Ishikawa (cell line): ENCODE measurements around the gene RILP.
A peak's percentile ranks its signal among the peaks of the same experiment; 100 is the strongest.

Experiments used
- CEBPB ChIP-seq: IDR thresholded peaks from 2 replicates; pipeline ENCODE4 v1.6.1; 2012
- CREB1 ChIP-seq: IDR thresholded peaks from 2 replicates; pipeline ENCODE4 v1.6.1; 2012; ENCODE audit warnings: low read depth
- EGR1 ChIP-seq: IDR thresholded peaks from 2 replicates; pipeline ENCODE4 v1.6.1; 2012
- EP300 ChIP-seq: IDR thresholded peaks from 2 replicates; pipeline ENCODE4 v1.6.1; 2012; ENCODE audit warnings: borderline replicate concordance
- FOXM1 ChIP-seq: IDR thresholded peaks from 2 replicates; pipeline ENCODE4 v1.6.1; 2012; ENCODE audit warnings: low read depth, borderline replicate concordance
- MAX ChIP-seq: IDR thresholded peaks from 2 replicates; pipeline ENCODE4 v1.6.1; 2012
- NFIC ChIP-seq: IDR thresholded peaks from 2 replicates; pipeline ENCODE4 v1.6.1; 2012
- RAD21 ChIP-seq: IDR thresholded peaks from 2 replicates; pipeline ENCODE4 v1.6.1; 2012; ENCODE audit warnings: low read depth
- TAF1 ChIP-seq: IDR thresholded peaks from 2 replicates; pipeline ENCODE4 v1.6.1; 2012; ENCODE audit warnings: low read depth, mild to moderate bottlenecking
- TCF12 ChIP-seq: IDR thresholded peaks from 2 replicates; pipeline ENCODE4 v1.6.1; 2012; ENCODE audit warnings: low read depth
- TEAD4 ChIP-seq: IDR thresholded peaks from 2 replicates; pipeline ENCODE4 v1.6.1; 2012
- YY1 ChIP-seq: IDR thresholded peaks from 2 replicates; pipeline ENCODE4 v1.6.1; 2012; ENCODE audit warnings: low read depth
- ZBTB7A ChIP-seq: IDR thresholded peaks from 2 replicates; pipeline ENCODE4 v1.6.1; 2012; ENCODE audit warnings: low read depth
- TF ChIP-seq, protein P1 (sequence below): IDR thresholded peaks from 2 replicates; pipeline ENCODE4 v1.6.1; 2012; ENCODE audit warnings: low read depth, mild to moderate bottlenecking
- TF ChIP-seq, protein P2 (sequence below): IDR thresholded peaks from 2 replicates; pipeline ENCODE4 v1.6.1; 2012

The RILP gene

DNA sequence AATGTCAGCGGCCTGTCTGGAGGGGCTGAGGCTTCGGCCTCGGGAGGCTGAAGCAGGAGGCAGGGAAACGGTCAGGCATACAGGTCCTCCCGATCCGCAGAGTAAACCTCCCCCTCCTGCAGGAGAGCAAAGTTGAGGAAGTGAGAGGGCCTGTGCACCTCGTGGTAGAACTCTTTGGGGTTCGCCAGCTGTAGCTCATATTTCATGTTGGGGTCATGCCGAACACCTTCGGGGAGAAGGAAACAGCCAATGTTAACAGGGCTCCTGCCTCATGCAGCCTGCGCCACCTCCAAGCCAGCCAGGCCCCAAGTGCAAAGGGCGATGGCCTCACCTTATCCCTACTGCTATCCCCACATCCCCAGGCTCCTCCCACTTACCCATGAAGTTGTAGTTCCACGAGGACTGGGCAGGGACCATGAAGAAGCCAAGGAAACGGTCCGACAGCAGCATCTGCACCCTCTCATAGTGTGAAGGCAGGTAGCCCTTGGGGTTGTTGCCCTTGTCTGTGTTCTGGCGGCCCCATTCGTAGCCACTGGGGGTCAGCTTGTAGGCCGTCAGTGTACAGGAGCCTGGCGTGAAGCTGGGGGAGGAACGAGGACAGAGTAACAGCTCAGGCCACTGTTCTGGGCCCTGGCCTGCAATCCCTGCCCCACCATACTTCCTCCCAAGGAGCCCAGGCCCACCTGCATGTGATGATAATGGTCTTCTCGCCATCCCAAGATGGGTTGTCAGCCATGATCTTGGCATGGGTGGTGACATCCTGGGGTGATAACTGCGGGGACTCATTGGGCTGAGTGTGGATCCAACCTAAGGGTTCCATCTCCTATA lies 1.3 kb upstream of the RILP start:
- TF ChIP-seq TAF1, result no peak
- no peak for TF ChIP-seq NFIC
- TF ChIP-seq, protein P1, sequence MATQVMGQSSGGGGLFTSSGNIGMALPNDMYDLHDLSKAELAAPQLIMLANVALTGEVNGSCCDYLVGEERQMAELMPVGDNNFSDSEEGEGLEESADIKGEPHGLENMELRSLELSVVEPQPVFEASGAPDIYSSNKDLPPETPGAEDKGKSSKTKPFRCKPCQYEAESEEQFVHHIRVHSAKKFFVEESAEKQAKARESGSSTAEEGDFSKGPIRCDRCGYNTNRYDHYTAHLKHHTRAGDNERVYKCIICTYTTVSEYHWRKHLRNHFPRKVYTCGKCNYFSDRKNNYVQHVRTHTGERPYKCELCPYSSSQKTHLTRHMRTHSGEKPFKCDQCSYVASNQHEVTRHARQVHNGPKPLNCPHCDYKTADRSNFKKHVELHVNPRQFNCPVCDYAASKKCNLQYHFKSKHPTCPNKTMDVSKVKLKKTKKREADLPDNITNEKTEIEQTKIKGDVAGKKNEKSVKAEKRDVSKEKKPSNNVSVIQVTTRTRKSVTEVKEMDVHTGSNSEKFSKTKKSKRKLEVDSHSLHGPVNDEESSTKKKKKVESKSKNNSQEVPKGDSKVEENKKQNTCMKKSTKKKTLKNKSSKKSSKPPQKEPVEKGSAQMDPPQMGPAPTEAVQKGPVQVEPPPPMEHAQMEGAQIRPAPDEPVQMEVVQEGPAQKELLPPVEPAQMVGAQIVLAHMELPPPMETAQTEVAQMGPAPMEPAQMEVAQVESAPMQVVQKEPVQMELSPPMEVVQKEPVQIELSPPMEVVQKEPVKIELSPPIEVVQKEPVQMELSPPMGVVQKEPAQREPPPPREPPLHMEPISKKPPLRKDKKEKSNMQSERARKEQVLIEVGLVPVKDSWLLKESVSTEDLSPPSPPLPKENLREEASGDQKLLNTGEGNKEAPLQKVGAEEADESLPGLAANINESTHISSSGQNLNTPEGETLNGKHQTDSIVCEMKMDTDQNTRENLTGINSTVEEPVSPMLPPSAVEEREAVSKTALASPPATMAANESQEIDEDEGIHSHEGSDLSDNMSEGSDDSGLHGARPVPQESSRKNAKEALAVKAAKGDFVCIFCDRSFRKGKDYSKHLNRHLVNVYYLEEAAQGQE, result no peak
- no peak for TF ChIP-seq TEAD4
- TF ChIP-seq YY1, result no peak

DNA sequence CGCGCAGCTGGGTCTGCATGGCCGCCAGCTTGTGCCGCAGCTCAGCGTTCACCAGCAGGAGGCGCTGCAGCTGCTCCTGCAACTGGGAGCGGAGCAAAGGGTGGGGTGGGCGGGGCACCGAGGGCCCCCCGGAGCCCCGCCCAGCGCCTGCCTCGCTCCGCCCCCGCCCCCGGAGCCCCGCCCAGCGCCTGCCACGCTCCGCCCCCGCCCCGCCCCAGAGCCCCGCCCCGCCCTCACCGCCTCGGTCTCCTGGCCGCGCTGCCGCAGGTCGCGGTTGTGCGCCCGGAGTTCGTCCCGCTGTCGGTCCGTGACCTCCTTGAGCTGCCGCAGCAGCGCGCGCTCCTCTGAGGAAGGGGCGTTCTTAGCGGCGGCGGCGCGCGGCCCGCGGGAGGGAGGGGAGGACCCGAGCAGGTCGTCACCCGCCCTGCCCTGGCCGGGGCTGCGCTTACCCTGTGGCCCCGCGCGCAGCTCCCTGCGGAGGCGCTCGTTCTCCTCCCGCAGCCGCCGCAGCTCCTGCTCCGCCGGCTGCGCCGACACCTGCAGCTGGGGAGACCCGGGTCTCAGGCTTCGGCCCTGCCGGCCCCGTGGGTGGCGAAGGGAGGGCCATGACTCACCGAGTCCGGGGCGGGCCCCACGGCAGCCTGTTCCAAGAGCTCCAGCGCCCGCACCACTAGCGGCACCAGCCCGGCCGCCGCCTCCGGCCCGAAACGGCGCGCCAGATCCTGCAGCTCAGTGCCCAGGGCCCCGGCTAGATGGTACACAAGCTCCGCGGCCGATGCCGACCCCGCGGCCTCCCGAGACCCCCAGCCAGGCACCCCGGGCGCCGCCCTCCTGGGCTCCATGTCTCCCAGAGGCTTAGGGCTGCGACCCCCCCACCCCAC lies 463 bp downstream of the RILP start:
- TF ChIP-seq TEAD4 (no peak), TCF12 (peak; percentile 40; the same call in 1 of the 2 replicates), NFIC (peak; percentile 41; the same call in 1 of the 2 replicates), CEBPB (no peak), FOXM1 (no peak), ZBTB7A (no peak), TAF1 (peak; percentile 34; the same call in 1 of the 2 replicates), MAX (no peak; the same call in 1 of the 2 replicates), CREB1 (no peak), EGR1 (no peak; the same call in 1 of the 2 replicates), RAD21 (peak; percentile 63), EP300 (peak; percentile 28; the same call in 1 of the 2 replicates), YY1 (peak; percentile 85)
- TF ChIP-seq, protein P1, result no peak
- TF ChIP-seq, protein P2, sequence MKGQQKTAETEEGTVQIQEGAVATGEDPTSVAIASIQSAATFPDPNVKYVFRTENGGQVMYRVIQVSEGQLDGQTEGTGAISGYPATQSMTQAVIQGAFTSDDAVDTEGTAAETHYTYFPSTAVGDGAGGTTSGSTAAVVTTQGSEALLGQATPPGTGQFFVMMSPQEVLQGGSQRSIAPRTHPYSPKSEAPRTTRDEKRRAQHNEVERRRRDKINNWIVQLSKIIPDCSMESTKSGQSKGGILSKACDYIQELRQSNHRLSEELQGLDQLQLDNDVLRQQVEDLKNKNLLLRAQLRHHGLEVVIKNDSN, result no peak

GRCh38 chr17:1648173-1648962 lies 1.3 kb downstream of the RILP start:
- TF ChIP-seq MAX (peak; percentile 69; the same call in 1 of the 2 replicates), ZBTB7A (no peak)

- TF ChIP-seq YY1, result no peak
- TF ChIP-seq, protein P1, result no peak
- TF ChIP-seq CREB1, result no peak
- TF ChIP-seq NFIC, result no peak
- TF ChIP-seq, protein P2, result no peak
- TF ChIP-seq CEBPB, result no peak
- no peak for TF ChIP-seq ZBTB7A
- TF ChIP-seq TEAD4, result no peak
- TF ChIP-seq TAF1, result no peak
- no peak for TF ChIP-seq RAD21
- no peak for TF ChIP-seq TCF12
Observed at GRCh38 chr17:1647802-1648171, 1.9 kb downstream of the RILP start.
